H9 (cell line): Measurements from ENCODE around the gene ULBP3. TPM values are rescaled to one million over a fixed set of nuclear protein-coding genes. Genes with fewer than 3 reads are reported as not detected.

ENCODE experiments used
- DNase-seq: peaks from one replicate; pipeline ENCODE4 v3.0.0-alpha.2; 2017
- H2AFZ ChIP-seq: one replicate; pipeline ENCODE4 v1.6.1; 2013; ENCODE audit warnings: mild to moderate bottlenecking, low read length, control low read depth, moderate library complexity
- H2AK5ac ChIP-seq: 2 replicates; pipeline ENCODE4 v1.6.1; 2013; ENCODE audit warnings: low read length, control low read depth, mixed read lengths; ENCODE audit not compliant: insufficient read length
- H2BK120ac ChIP-seq: one replicate; pipeline ENCODE4 v1.6.1; 2013; ENCODE audit warnings: low read depth, mild to moderate bottlenecking, low read length, control low read depth, inconsistent platforms; ENCODE audit not compliant: poor library complexity, severe bottlenecking
- H2BK12ac ChIP-seq: 2 replicates; pipeline ENCODE4 v1.6.1; 2013; ENCODE audit warnings: low read length, control low read depth, mixed read lengths, low read depth; ENCODE audit not compliant: insufficient read length
- H2BK15ac ChIP-seq: 2 replicates; pipeline ENCODE4 v1.6.1; 2013; ENCODE audit warnings: low read depth, low read length, control low read depth
- H2BK20ac ChIP-seq: one replicate; pipeline ENCODE4 v1.6.1; 2013; ENCODE audit warnings: low read depth, mild to moderate bottlenecking, low read length, control low read depth, inconsistent platforms; ENCODE audit not compliant: poor library complexity, severe bottlenecking
- H2BK5ac ChIP-seq: 2 replicates; pipeline ENCODE4 v1.6.1; 2013; ENCODE audit warnings: low read length, control low read depth, mixed read lengths; ENCODE audit not compliant: insufficient read length
- H3K14ac ChIP-seq: 2 replicates; pipeline ENCODE4 v1.6.1; 2013; ENCODE audit warnings: low read length, control low read depth; ENCODE audit not compliant: insufficient read depth
- H3K18ac ChIP-seq: 2 replicates; pipeline ENCODE4 v1.6.1; 2013; ENCODE audit warnings: low read depth, mild to moderate bottlenecking, mixed read lengths, low read length, control low read depth; ENCODE audit not compliant: insufficient read length
- H3K23ac ChIP-seq: 2 replicates; pipeline ENCODE4 v1.6.1; 2013; ENCODE audit warnings: low read length, control low read depth, mixed read lengths, low read depth; ENCODE audit not compliant: insufficient read length
- H3K23me2 ChIP-seq: 2 replicates; pipeline ENCODE4 v1.6.1; 2013; ENCODE audit warnings: low read depth, mild to moderate bottlenecking, mixed read lengths, low read length, control low read depth; ENCODE audit not compliant: insufficient read length, poor library complexity, severe bottlenecking
- H3K27ac ChIP-seq: 2 replicates; pipeline ENCODE4 v1.5.1; 2013; ENCODE audit warnings: low read length, control low read depth, mixed read lengths, low read depth; ENCODE audit not compliant: insufficient read length
- H3K27me3 ChIP-seq: 2 replicates; pipeline ENCODE4 v1.6.1; 2013; ENCODE audit warnings: low read length, control low read depth, inconsistent platforms; ENCODE audit not compliant: insufficient read depth
- H3K4ac ChIP-seq: 2 replicates; pipeline ENCODE4 v1.6.1; 2013; ENCODE audit warnings: low read depth, mild to moderate bottlenecking, control low read depth, inconsistent platforms, low read length, moderate library complexity
- H3K4me1 ChIP-seq: 2 replicates; pipeline ENCODE4 v1.6.1; 2013; ENCODE audit warnings: low read length, control low read depth, inconsistent platforms; ENCODE audit not compliant: insufficient read depth
- H3K4me2 ChIP-seq: 2 replicates; pipeline ENCODE4 v1.6.1; 2013; ENCODE audit warnings: low read length, control low read depth, mixed read lengths; ENCODE audit not compliant: insufficient read length, insufficient read depth
- H3K56ac ChIP-seq: 2 replicates; pipeline ENCODE4 v1.6.1; 2013; ENCODE audit warnings: low read depth, mild to moderate bottlenecking, mixed read lengths, low read length, control low read depth; ENCODE audit not compliant: insufficient read length
- H3K79me1 ChIP-seq: 2 replicates; pipeline ENCODE4 v1.6.1; 2013; ENCODE audit warnings: low read depth, mild to moderate bottlenecking, moderate library complexity, low read length, control low read depth, inconsistent platforms; ENCODE audit not compliant: insufficient read depth, poor library complexity, severe bottlenecking
- H3K79me2 ChIP-seq: 2 replicates; pipeline ENCODE4 v1.6.1; 2013; ENCODE audit warnings: low read length, control low read depth, inconsistent platforms; ENCODE audit not compliant: insufficient read depth
- H3K9ac ChIP-seq: 2 replicates; pipeline ENCODE4 v1.6.1; 2013; ENCODE audit warnings: low read length, control low read depth, mixed read lengths; ENCODE audit not compliant: insufficient read length; ENCODE audit errors: extremely low read depth
- H3K9me3 ChIP-seq: one replicate; pipeline ENCODE4 v1.6.1; 2013; ENCODE audit warnings: low read depth, low read length, inconsistent platforms; ENCODE audit not compliant: control insufficient read depth
- H3T11ph ChIP-seq: one replicate; pipeline ENCODE4 v1.6.1; 2013; ENCODE audit warnings: mild to moderate bottlenecking, low read length, control low read depth, inconsistent platforms
- H4K20me1 ChIP-seq: one replicate; pipeline ENCODE4 v1.6.1; 2013; ENCODE audit not compliant: control insufficient read depth, insufficient read length, insufficient read depth
- H4K5ac ChIP-seq: 2 replicates; pipeline ENCODE4 v1.6.1; 2013; ENCODE audit warnings: low read depth, mild to moderate bottlenecking, mixed read lengths, low read length, control low read depth; ENCODE audit not compliant: insufficient read length
- H4K8ac ChIP-seq: replicated peaks from 2 replicates; pipeline ENCODE4 v1.6.1; 2013; ENCODE audit warnings: low read length, control low read depth, mixed read lengths, low read depth; ENCODE audit not compliant: insufficient read length
- H4K91ac ChIP-seq: 2 replicates; pipeline ENCODE4 v1.6.1; 2013; ENCODE audit warnings: low read depth, mild to moderate bottlenecking, moderate library complexity, mixed read lengths, low read length, control low read depth; ENCODE audit not compliant: insufficient read length
- H3K27ac Mint-ChIP-seq, 3 experiments: 2 replicates in 2 of 3; 3 replicates in 1 of 3; pipeline ENCODE4 v1.8.0; 2020 to 2021; ENCODE audit warnings: mixed read lengths in 3 of 3, mild to moderate bottlenecking in 1 of 3, moderate library complexity in 1 of 3
- H3K27me3 Mint-ChIP-seq: 2 replicates; pipeline ENCODE4 v1.8.0; 2021; ENCODE audit warnings: low read depth, mild to moderate bottlenecking, moderate library complexity, mixed read lengths
- H3K36me3 Mint-ChIP-seq, 3 experiments: 2 replicates in 2 of 3; 3 replicates in 1 of 3; pipeline ENCODE4 v1.8.0; 2020 to 2021; ENCODE audit warnings: low read depth in 3 of 3, mixed read lengths in 3 of 3; ENCODE audit not compliant: insufficient read depth in 1 of 3
- H3K4me1 Mint-ChIP-seq, 2 experiments: 2 replicates each; pipeline ENCODE4 v1.8.0; 2020; ENCODE audit warnings: mixed read lengths in 2 of 2
- H3K4me3 Mint-ChIP-seq, 2 experiments: 2 replicates in 1 of 2; 3 replicates in 1 of 2; pipeline ENCODE4 v1.8.0; 2020 to 2021; ENCODE audit warnings: mild to moderate bottlenecking in 2 of 2, mixed read lengths in 2 of 2, moderate library complexity in 1 of 2
- H3K9me3 Mint-ChIP-seq, 2 experiments: 2 replicates in 1 of 2; 3 replicates in 1 of 2; pipeline ENCODE4 v1.8.0; 2020; ENCODE audit warnings: mild to moderate bottlenecking in 2 of 2, mixed read lengths in 2 of 2, moderate library complexity in 1 of 2
- CTCF ChIP-seq: fragments of 200-600 bp; sonication (generic); conservative IDR thresholded peaks from 3 replicates; pipeline ENCODE4 v1.8.0; 2021; ENCODE audit warnings: antibody characterized with exemption, mild to moderate bottlenecking
- WGBS: extraction: QIAGEN DNeasy Blood & Tissue Kit; methylation state at CpG from one replicate; pipeline ENCODE4 v1.1.7; 2013; ENCODE audit warnings: missing lambda C conversion rate, low lambda C conversion rate, mixed read lengths; ENCODE audit not compliant: insufficient read length; ENCODE audit errors: extremely low coverage; 5-methylcytosine and 5-hydroxymethylcytosine counted together
- total RNA-seq: library from RNA; stranded (reverse); gene quantifications from 2 replicates; pipeline ENCODE4 v1.2.1, GENCODE V29; 2021

The ULBP3 gene
- total RNA-seq, 1 experiment from 2014 or later: 5.8 TPM

- H4K5ac ChIP-seq: no peak overlapping the region
- peaks cover 57% of the 10 kb centered on the region for H3K27me3 Mint-ChIP-seq
- no peaks in the 10 kb centered on the region for H3K36me3 Mint-ChIP-seq
- H3K9me3 ChIP-seq: no peaks in the 10 kb centered on the region
- no peak overlapping the region for H3K4me3 Mint-ChIP-seq
- H2BK20ac ChIP-seq: no peak overlapping the region
- H2BK120ac ChIP-seq: no peak overlapping the region
- H2AFZ ChIP-seq: no peak overlapping the region
- no peak overlapping the region for H2BK12ac ChIP-seq
- TF ChIP-seq CTCF: no peak
- H3K4me1 Mint-ChIP-seq: peaks cover 6 to 9% of the 10 kb centered on the region in 2 experiments; a peak in 3 of 4 replicates
- no peak overlapping the region for H3K18ac ChIP-seq
- no peaks in the 10 kb centered on the region for H3K79me2 ChIP-seq
- no peaks in the 10 kb centered on the region for H3K23me2 ChIP-seq
- no peak overlapping the region for H3T11ph ChIP-seq
- H3K4me1 ChIP-seq: no peaks in the 10 kb centered on the region
- WGBS: no CpG with 5 or more reads among the region's 3 CpGs
- H4K20me1 ChIP-seq: no peaks in the 10 kb centered on the region
- H3K9me3 Mint-ChIP-seq: no peaks in the 10 kb centered on the region
- no peak overlapping the region for H4K8ac ChIP-seq
- no peak overlapping the region for H3K4ac ChIP-seq
- no peak overlapping the region for H3K56ac ChIP-seq
- H2AK5ac ChIP-seq: no peak overlapping the region
- no peak overlapping the region for H3K23ac ChIP-seq
- no peak overlapping the region for H2BK5ac ChIP-seq
- H4K91ac ChIP-seq: no peak overlapping the region
- H3K79me1 ChIP-seq: no peaks in the 10 kb centered on the region
- no peak overlapping the region for H3K9ac ChIP-seq
- no peak overlapping the region for H3K4me2 ChIP-seq
- H2BK15ac ChIP-seq: no peak overlapping the region
- no peak for DNase-seq
- no peak overlapping the region for H3K27ac ChIP-seq
- H3K27me3 ChIP-seq: peaks cover 10% of the 10 kb centered on the region; the same call in 1 of the 2 replicates
- no peak overlapping the region for H3K27ac Mint-ChIP-seq
- no peak overlapping the region for H3K14ac ChIP-seq
These were observed 38.3 kb downstream of the ULBP3 start for GRCh38 chr6:150030611-150031010.
